Measurements from ENCODE around the gene TRAF3IP1. TPM values are rescaled to one million over a fixed set of nuclear protein-coding genes. Genes with fewer than 3 reads are reported as not detected.
A peak's percentile ranks its signal among the peaks of the same experiment; 100 is the strongest.

Gene TRAF3IP1
- total and polyA plus RNA-seq, 4 donors, result 4.0 to 9.1 (median 4.6) TPM

GRCh38 chr2:238339814-238340213 lies 19.5 kb downstream of the TRAF3IP1 start:
- Histone ChIP-seq H3K27me3 (ENCODE audit: control insufficient read depth in 4 of 4, insufficient read depth in 4 of 4, low read length in 3 of 4) (no peaks in the 10 kb centered on the region), H3K36me3 (ENCODE audit: control insufficient read depth in 4 of 4, insufficient read depth in 3 of 4, low read depth in 1 of 4, low read length in 3 of 4) (peaks cover 0 to 2% (median 1%) of the 10 kb centered on the region in 4 donors), H3K4me3 (ENCODE audit: low read depth in 1 of 3, low read length in 3 of 3) (no peak overlapping the region), H3K27ac (ENCODE audit: low read depth in 1 of 2, low read length in 2 of 2) (peak overlapping the region; percentile 32 to 46), H3K9ac (ENCODE audit: low read depth in 1 of 2, low read length in 2 of 2) (no peak overlapping the region), H3K9me3 (ENCODE audit: control insufficient read depth in 4 of 4, low read length in 3 of 4) (no peaks in the 10 kb centered on the region), H3K4me1 (ENCODE audit: control insufficient read depth in 4 of 4, insufficient read depth in 4 of 4, low read length in 3 of 4) (peaks cover 0 to 17% (median 5%) of the 10 kb centered on the region in 4 donors)
- WGBS, result 52% methylated on average over 11 of the region's 11 CpGs
- DNase-seq (ENCODE audit: low spot score), result no peak
- TF ChIP-seq CTCF (IDR thresholded peaks at IDR 0.05; ENCODE audit: low read depth, low read length, missing input control) (peak; percentile 53), RAD21 (IDR thresholded peaks at IDR 0.05) (peak; percentile 77 to 82), HNF4A (conservative IDR thresholded peaks at IDR 0.05) (peak in 1 of 2 donors; percentile 8), ZBTB33 (IDR thresholded peaks at IDR 0.05) (no peak)

GRCh38 chr2:238341536-238341935 lies 21.2 kb downstream of the TRAF3IP1 start:
- WGBS, result 97% methylated on average over 9 of the region's 9 CpGs
- Histone ChIP-seq H3K4me3 (ENCODE audit: low read depth in 1 of 3, low read length in 3 of 3) (no peak overlapping the region), H3K4me1 (ENCODE audit: control insufficient read depth in 4 of 4, insufficient read depth in 4 of 4, low read length in 3 of 4) (peaks cover 0 to 9% (median 2%) of the 10 kb centered on the region in 4 donors), H3K27ac (ENCODE audit: low read depth in 1 of 2, low read length in 2 of 2) (no peak overlapping the region), H3K27me3 (ENCODE audit: control insufficient read depth in 4 of 4, insufficient read depth in 4 of 4, low read length in 3 of 4) (no peaks in the 10 kb centered on the region), H3K36me3 (ENCODE audit: control insufficient read depth in 4 of 4, insufficient read depth in 3 of 4, low read depth in 1 of 4, low read length in 3 of 4) (peaks cover 0 to 5% (median under 1%) of the 10 kb centered on the region in 4 donors), H3K9me3 (ENCODE audit: control insufficient read depth in 4 of 4, low read length in 3 of 4) (no peaks in the 10 kb centered on the region), H3K9ac (ENCODE audit: low read depth in 1 of 2, low read length in 2 of 2) (no peak overlapping the region)
- TF ChIP-seq GABPA (IDR thresholded peaks at IDR 0.05 in 1 of 2, conservative IDR thresholded peaks at IDR 0.05 in 1 of 2) (no peak), CTCF (IDR thresholded peaks at IDR 0.05; ENCODE audit: low read depth, low read length, missing input control) (no peak), REST (IDR thresholded peaks at IDR 0.05) (no peak), JUND (IDR thresholded peaks at IDR 0.05) (no peak), YY1 (IDR thresholded peaks at IDR 0.05) (no peak), SP1 (IDR thresholded peaks at IDR 0.05) (no peak), ATF3 (IDR thresholded peaks at IDR 0.05) (no peak), EGR1 (IDR thresholded peaks at IDR 0.05; ENCODE audit: low read depth in 2 of 2) (no peak), RXRA (IDR thresholded peaks at IDR 0.05) (no peak), RAD21 (IDR thresholded peaks at IDR 0.05) (no peak), ZBTB33 (IDR thresholded peaks at IDR 0.05) (no peak), HNF4G (IDR thresholded peaks at IDR 0.05) (no peak), TAF1 (conservative IDR thresholded peaks at IDR 0.05) (no peak), FOXA1 (IDR thresholded peaks at IDR 0.05) (no peak), NR2F2 (IDR thresholded peaks at IDR 0.05) (no peak), HNF4A (conservative IDR thresholded peaks at IDR 0.05) (no peak), FOXA2 (IDR thresholded peaks at IDR 0.05) (no peak), MAX (IDR thresholded peaks at IDR 0.05) (no peak)
- DNase-seq (ENCODE audit: low spot score), result no peak

Data from liver (tissue), 9 donors.